Chondrocyte (in vitro differentiated cells): ENCODE data around the gene SLK. TPM values are rescaled to one million over a fixed set of nuclear protein-coding genes. Genes with fewer than 3 reads are reported as not detected.

Experiments
- DNase-seq: peaks from one replicate; pipeline ENCODE4 v3.0.0; 2021; ENCODE audit warnings: mixed read lengths, low spot score
- H3K27ac Mint-ChIP-seq: one replicate; pipeline ENCODE4 v1.8.0; 2021; ENCODE audit warnings: mild to moderate bottlenecking, moderate library complexity, mixed read lengths; ENCODE audit not compliant: unreplicated experiment
- H3K27me3 Mint-ChIP-seq: 2 replicates; pipeline ENCODE4 v1.8.0; 2021; ENCODE audit warnings: low read depth, mixed read lengths
- H3K36me3 Mint-ChIP-seq: 2 replicates; pipeline ENCODE4 v1.8.0; 2021; ENCODE audit warnings: low read depth, mixed read lengths
- H3K4me1 Mint-ChIP-seq: 2 replicates; pipeline ENCODE4 v1.8.0; 2021; ENCODE audit warnings: low read depth, mild to moderate bottlenecking, mixed read lengths
- H3K4me3 Mint-ChIP-seq: one replicate; pipeline ENCODE4 v1.8.0; 2021; ENCODE audit warnings: mild to moderate bottlenecking, moderate library complexity, mixed read lengths; ENCODE audit not compliant: unreplicated experiment
- H3K9me3 Mint-ChIP-seq: 2 replicates; pipeline ENCODE4 v1.8.0; 2021; ENCODE audit warnings: low read depth, mixed read lengths
- CTCF ChIP-seq: fragments of 200-600 bp; sonication (generic); IDR thresholded peaks from 2 replicates; pipeline ENCODE4 v1.5.0; 2021; ENCODE audit warnings: antibody characterized with exemption, mild to moderate bottlenecking, moderate library complexity
- total RNA-seq: library from RNA; stranded (reverse); gene quantifications from 3 replicates; pipeline ENCODE4 v1.2.1, GENCODE V29; 2021

Gene SLK
- total RNA-seq, 1 donor from 2014 or later = 30.9 TPM

GRCh38 chr10:104065748-104066147 is 98.8 kb downstream of the SLK start:
- Mint-ChIP-seq H3K4me1 (peaks cover 3% of the 10 kb centered on the region), H3K4me3 (no peak overlapping the region), H3K27ac (no peak overlapping the region), H3K27me3 (peaks cover 12% of the 10 kb centered on the region), H3K36me3 (no peaks in the 10 kb centered on the region), H3K9me3 (no peaks in the 10 kb centered on the region)
- TF ChIP-seq CTCF = no peak
- no peak for DNase-seq

- Mint-ChIP-seq H3K4me3 (no peak overlapping the region), H3K36me3 (no peaks in the 10 kb centered on the region), H3K27me3 (peaks cover 12% of the 10 kb centered on the region), H3K9me3 (no peaks in the 10 kb centered on the region), H3K27ac (no peak overlapping the region), H3K4me1 (peaks cover 3% of the 10 kb centered on the region)
- no peak for TF ChIP-seq CTCF
- no peak for DNase-seq
Observed at GRCh38 chr10:104066945-104067344, 100.0 kb downstream of the SLK start.

- DNase-seq = no peak
- Mint-ChIP-seq H3K27me3 (peaks cover 12% of the 10 kb centered on the region), H3K27ac (no peak overlapping the region), H3K4me3 (no peak overlapping the region), H3K9me3 (no peaks in the 10 kb centered on the region), H3K4me1 (peaks cover 3% of the 10 kb centered on the region), H3K36me3 (no peaks in the 10 kb centered on the region)
- no peak for TF ChIP-seq CTCF
Observed at GRCh38 chr10:104067525-104067924, 100.6 kb downstream of the SLK start.

- DNase-seq = no peak
- peaks cover 3% of the 10 kb centered on the region for H3K4me1 Mint-ChIP-seq
- H3K27ac Mint-ChIP-seq = no peak overlapping the region
- no peak overlapping the region for H3K4me3 Mint-ChIP-seq
- TF ChIP-seq CTCF = no peak
- H3K36me3 Mint-ChIP-seq = no peaks in the 10 kb centered on the region
- peaks cover 12% of the 10 kb centered on the region for H3K27me3 Mint-ChIP-seq
- no peaks in the 10 kb centered on the region for H3K9me3 Mint-ChIP-seq
Observed at GRCh38 chr10:104069613-104070012, 102.7 kb downstream of the SLK start.

GRCh38 chr10:104072786-104073185 is 105.8 kb downstream of the SLK start:
- Mint-ChIP-seq H3K9me3 (no peaks in the 10 kb centered on the region), H3K4me1 (no peaks in the 10 kb centered on the region), H3K27me3 (peaks cover 3% of the 10 kb centered on the region), H3K27ac (no peak overlapping the region), H3K4me3 (no peak overlapping the region), H3K36me3 (no peaks in the 10 kb centered on the region)
- no peak for TF ChIP-seq CTCF
- DNase-seq = no peak
